H1 (cell line): Measurements from ENCODE around the gene BRAP. TPM values are rescaled to one million over a fixed set of nuclear protein-coding genes. Genes with fewer than 3 reads are reported as not detected.

Experiments used
- CTCF ChIA-PET: fragments of 300-600 bp; sonication (Branson Sonifier 250); formaldehyde crosslinking; loops from one replicate; lab custom pipeline; 2021; ENCODE audit not compliant: partially characterized antibody; lab: Charles Lee
- POLR2A ChIA-PET: fragments of 300-600 bp; sonication (Branson Sonifier 250); formaldehyde crosslinking; loops from one replicate; lab custom pipeline; 2021; ENCODE audit warnings: inconsistent platforms; ENCODE audit not compliant: partially characterized antibody; lab: Charles Lee
- DNase-seq, 2 experiments: peaks; one replicate each; pipeline versions ENCODE4 v3.0.0 to v3.0.0-alpha.2; 2010 to 2022; ENCODE audit warnings: low spot score in 2 of 2, low read depth in 1 of 2, mixed read lengths in 1 of 2
- FAIRE-seq: peaks from 2 replicates; lab custom pipeline; 2011; peaks lifted over from hg19 to GRCh38; lab: Jason Lieb, UNC
- H2AFZ ChIP-seq: 2 replicates; pipeline ENCODE4 v1.8.1; 2012; ENCODE audit warnings: low read length, inconsistent platforms
- H2AK5ac ChIP-seq: 2 replicates; pipeline ENCODE4 v1.6.1; 2013; ENCODE audit warnings: low read depth, low read length
- H2BK120ac ChIP-seq: replicated peaks from 2 replicates; pipeline ENCODE3; 2013; ENCODE audit warnings: low read depth, low read length, inconsistent platforms
- H2BK12ac ChIP-seq: 2 replicates; pipeline ENCODE4 v1.6.1; 2013; ENCODE audit warnings: low read depth, low read length
- H2BK15ac ChIP-seq: 2 replicates; pipeline ENCODE4 v1.6.1; 2013; ENCODE audit warnings: low read length
- H2BK20ac ChIP-seq: 2 replicates; pipeline ENCODE4 v1.6.1; 2013; ENCODE audit warnings: low read length
- H2BK5ac ChIP-seq: 2 replicates; pipeline ENCODE4 v1.6.1; 2013; ENCODE audit warnings: low read depth, low read length
- H3K14ac ChIP-seq: 2 replicates; pipeline ENCODE4 v1.6.1; 2013; ENCODE audit warnings: inconsistent platforms; ENCODE audit not compliant: insufficient read length
- H3K18ac ChIP-seq: 2 replicates; pipeline ENCODE4 v1.6.1; 2013; ENCODE audit warnings: low read length; ENCODE audit errors: extremely low read depth
- H3K23ac ChIP-seq: 2 replicates; pipeline ENCODE4 v1.6.1; 2013; ENCODE audit warnings: inconsistent platforms; ENCODE audit not compliant: insufficient read length
- H3K23me2 ChIP-seq: 2 replicates; pipeline ENCODE4 v1.6.1; 2013; ENCODE audit warnings: low read depth, low read length
- H3K27ac ChIP-seq: 2 replicates; pipeline ENCODE4 v1.6.1; 2011; ENCODE audit warnings: low read depth, low read length, inconsistent platforms
- H3K27me3 ChIP-seq, 4 experiments: replicated peaks in 1 of 4; 1 replicate in 1 of 4; 2 replicates in 3 of 4; pipeline versions ENCODE4 v1.6.1 to v1.8.1; 2011 to 2013; ENCODE audit warnings: low read length in 3 of 4, mild to moderate bottlenecking in 3 of 4, inconsistent platforms in 2 of 4, mixed read lengths in 2 of 4, moderate library complexity in 1 of 4; ENCODE audit not compliant: control insufficient read depth in 3 of 4, insufficient read depth in 3 of 4; ENCODE audit errors: extremely low read depth in 1 of 4
- H3K36me3 ChIP-seq, 4 experiments: 2 replicates each; pipeline versions ENCODE4 v1.6.1 to v1.8.1; 2011 to 2013; ENCODE audit warnings: mild to moderate bottlenecking in 4 of 4, low read length in 3 of 4, moderate library complexity in 2 of 4, control low read depth in 1 of 4, inconsistent platforms in 1 of 4; ENCODE audit not compliant: insufficient read depth in 4 of 4, control insufficient read depth in 2 of 4
- H3K4ac ChIP-seq: replicated peaks from 2 replicates; pipeline ENCODE3; 2013; ENCODE audit warnings: low read length, low read depth, mixed read lengths, inconsistent platforms; ENCODE audit not compliant: insufficient read length
- H3K4me1 ChIP-seq, 4 experiments: replicated peaks in 1 of 4; 1 replicate in 1 of 4; 2 replicates in 3 of 4; pipeline versions ENCODE4 v1.6.1 to v1.8.1; 2011 to 2013; ENCODE audit warnings: low read length in 3 of 4, inconsistent platforms in 2 of 4, mixed read lengths in 1 of 4; ENCODE audit not compliant: insufficient read depth in 4 of 4, control insufficient read depth in 3 of 4
- H3K4me2 ChIP-seq, 2 experiments: 2 replicates each; pipeline versions ENCODE4 v1.6.1 to v1.8.1; 2011 to 2013; ENCODE audit warnings: low read depth in 2 of 2, low read length in 2 of 2, control low read depth in 1 of 2, inconsistent platforms in 1 of 2, mild to moderate bottlenecking in 1 of 2; ENCODE audit not compliant: insufficient read depth in 1 of 2
- H3K4me3 ChIP-seq, 4 experiments: fragments of 200-600, 300-600 bp in 1 of 4; sonication (generic), shearing (Covaris generic), sonication (Bioruptor Twin) in 1 of 4; 2 replicates each; pipeline versions ENCODE4 v1.5.1 to v1.8.1; 2011 to 2016; ENCODE audit warnings: low read length in 4 of 4, low read depth in 3 of 4, control low read depth in 2 of 4, inconsistent platforms in 2 of 4, mild to moderate bottlenecking in 2 of 4, mixed read lengths in 1 of 4, moderate library complexity in 1 of 4; ENCODE audit not compliant: insufficient read depth in 2 of 4; ENCODE audit errors: extremely low read depth in 1 of 4
- H3K56ac ChIP-seq: replicated peaks from 2 replicates; pipeline ENCODE3; 2013; ENCODE audit warnings: low read depth, mild to moderate bottlenecking, mixed read lengths, low read length, inconsistent platforms; ENCODE audit not compliant: insufficient read length
- H3K79me1 ChIP-seq: 2 replicates; pipeline ENCODE4 v1.6.1; 2013; ENCODE audit warnings: low read depth, low read length, control low read depth
- H3K79me2 ChIP-seq, 2 experiments: 2 replicates each; pipeline versions ENCODE4 v1.6.1 to v1.8.1; 2012 to 2013; ENCODE audit warnings: low read length in 2 of 2, mild to moderate bottlenecking in 2 of 2, inconsistent platforms in 1 of 2; ENCODE audit not compliant: insufficient read depth in 2 of 2, control insufficient read depth in 1 of 2
- H3K9ac ChIP-seq, 4 experiments: replicated peaks in 1 of 4; 1 replicate in 1 of 4; 2 replicates in 3 of 4; pipeline versions ENCODE4 v1.6.1 to v1.8.1; 2011 to 2013; ENCODE audit warnings: low read depth in 3 of 4, low read length in 3 of 4, control low read depth in 2 of 4, mild to moderate bottlenecking in 2 of 4, moderate library complexity in 2 of 4, inconsistent platforms in 1 of 4; ENCODE audit errors: extremely low read depth in 1 of 4
- H3K9me3 ChIP-seq, 2 experiments: 2 replicates each; pipeline versions ENCODE4 v1.6.1 to v1.8.1; 2012 to 2013; ENCODE audit warnings: mild to moderate bottlenecking in 2 of 2, moderate library complexity in 2 of 2, control low read depth in 1 of 2, inconsistent platforms in 1 of 2, low read depth in 1 of 2, low read length in 1 of 2, mixed read lengths in 1 of 2; ENCODE audit not compliant: insufficient read depth in 2 of 2
- H4K20me1 ChIP-seq, 2 experiments: replicated peaks in 1 of 2; 2 replicates each; pipeline versions ENCODE3 to v1.8.1; 2011 to 2013; ENCODE audit warnings: inconsistent platforms in 2 of 2, low read length in 2 of 2, mild to moderate bottlenecking in 1 of 2; ENCODE audit not compliant: insufficient read depth in 2 of 2, control insufficient read depth in 1 of 2
- H4K5ac ChIP-seq: 2 replicates; pipeline ENCODE4 v1.6.1; 2013; ENCODE audit warnings: low read length, low read depth, mixed read lengths, inconsistent platforms; ENCODE audit not compliant: insufficient read length
- H4K8ac ChIP-seq: 2 replicates; pipeline ENCODE4 v1.8.0; 2013; ENCODE audit warnings: mild to moderate bottlenecking, moderate library complexity, low read length, inconsistent platforms; ENCODE audit not compliant: insufficient read depth; ENCODE audit errors: extremely low read depth
- H4K91ac ChIP-seq: replicated peaks from 2 replicates; pipeline ENCODE3; 2013; ENCODE audit warnings: low read length, mixed read lengths, inconsistent platforms; ENCODE audit not compliant: insufficient read length
- WGBS, 2 experiments: shearing (Covaris generic) in 1 of 2; methylation state at CpG; one replicate each; pipeline versions ENCODE4 v1.1.6 to v1.1.7; 2013 to 2015; ENCODE audit warnings: low lambda C conversion rate in 2 of 2, mixed read lengths in 2 of 2, inconsistent platforms in 1 of 2, low coverage in 1 of 2, missing lambda C conversion rate in 1 of 2; ENCODE audit not compliant: insufficient replicate concordance in 2 of 2, insufficient coverage in 1 of 2, insufficient read length in 1 of 2; ENCODE audit errors: extremely low coverage in 1 of 2, missing lambda C conversion rate in 1 of 2; 5-methylcytosine and 5-hydroxymethylcytosine counted together
- polyA plus RNA-seq, 7 experiments: library from polyadenylated mRNA; depleted of rRNA in 3 of 7; stranded (reverse) in 5 of 7; unstranded in 2 of 7; fragments of >200 nt in 5 of 7; fragments of 200-250 nt in 2 of 7; gene quantifications; 1 replicate in 5 of 7; 2 replicates in 1 of 7; 4 replicates in 1 of 7; pipeline versions ENCODE4 v1.2.1 to v1.2.3, GENCODE V29; 2011 to 2013; ENCODE audit warnings: missing spikeins in 2 of 7, mixed read lengths in 2 of 7
- total RNA-seq: library from RNA; stranded (reverse); fragmentation: NEBNext Ultra II Directional; extraction: Animal tissue kit (Norgen Biotek cat#: 25700); gene quantifications from 2 replicates; pipeline ENCODE4 v1.2.1, GENCODE V29; 2021

BRAP gene
- total and polyA plus RNA-seq, 2 of the 8 experiments (the other 6 are each of a cell fraction or from before 2014, with no cell fraction given): 12.8 to 22.2 TPM

- Histone ChIP-seq H2BK12ac (no peak overlapping the region), H2BK15ac (no peak overlapping the region), H3K79me1 (no peaks in the 10 kb centered on the region; the same call in 1 of the 2 replicates), H2BK20ac (no peak overlapping the region), H2AFZ (no peak overlapping the region), H3K4me2 (no peak overlapping the region), H3K23me2 (no peaks in the 10 kb centered on the region), H3K9me3 (no peaks in the 10 kb centered on the region), H4K5ac (no peak overlapping the region), H3K18ac (no peak overlapping the region), H3K9ac (no peak overlapping the region), H3K36me3 (peaks cover 6 to 60% (median 23%) of the 10 kb centered on the region in 4 experiments), H4K8ac (no peak overlapping the region), H2BK5ac (no peak overlapping the region), H4K91ac (no peak overlapping the region), H4K20me1 (peaks cover 0 to 3% of the 10 kb centered on the region in 2 experiments), H3K4me1 (no peaks in the 10 kb centered on the region), H3K27me3 (no peaks in the 10 kb centered on the region), H3K27ac (no peak overlapping the region), H3K79me2 (no peaks in the 10 kb centered on the region), H2AK5ac (no peak overlapping the region), H3K4me3 (no peak overlapping the region), H2BK120ac (no peak overlapping the region), H3K56ac (no peak overlapping the region), H3K14ac (no peak overlapping the region), H3K23ac (no peak overlapping the region), H3K4ac (no peak overlapping the region)
- DNase-seq: no peak
- FAIRE-seq: no peak
- ChIA-PET POLR2A (interaction anchor here (0.6 to 1.9 kb wide), 5 partner anchors 9 to 95 kb away, joined by 3 to 8 read pairs (median 4); partner anchors contain the start of genes ACAD10 and BRAP), CTCF (interaction anchor here (0.7 to 3.7 kb wide), 16 partner anchors 8 to 143 kb away, joined by 3 to 19 read pairs (median 3); partner anchors contain the start of genes ACAD10 and BRAP)
- 97% methylated on average over 10 of the region's 10 CpGs; no CpG with 5 or more reads in 1 of the 2 experiments for WGBS, 2 experiments
Observed at GRCh38 chr12:111672822-111673381, 12.9 kb downstream of the BRAP start.
